Astrocyte (in vitro differentiated cells and primary cell): Measurements from ENCODE around the gene CD84. TPM values are rescaled to one million over a fixed set of nuclear protein-coding genes. Genes with fewer than 3 reads are reported as not detected.
"Not testable (repeated sequence)": the region's sequence is repeated elsewhere in the genome, so short reads cannot be mapped to it uniquely, and the experiment has no call there.

Experiments used
- DNase-seq: peaks from one replicate; pipeline ENCODE4 v3.0.0-alpha.2; 2010; ENCODE audit warnings: low read depth
- FAIRE-seq: peaks from 2 replicates; lab custom pipeline; 2011; peaks lifted over from hg19 to GRCh38; lab: Jason Lieb, UNC
- H2AFZ ChIP-seq: 2 replicates; pipeline ENCODE4 v1.6.0; 2012; ENCODE audit warnings: low read depth, low read length, inconsistent platforms
- H3K27ac ChIP-seq: 2 replicates; pipeline ENCODE4 v1.5.1; 2011; ENCODE audit warnings: low read depth, low read length, inconsistent platforms
- H3K27me3 ChIP-seq: 2 replicates; pipeline ENCODE4 v1.6.0; 2011; ENCODE audit warnings: low read length, inconsistent platforms; ENCODE audit not compliant: insufficient read depth
- H3K36me3 ChIP-seq: 2 replicates; pipeline ENCODE4 v1.5.1; 2011; ENCODE audit warnings: low read length, inconsistent platforms; ENCODE audit not compliant: insufficient read depth
- H3K4me1 ChIP-seq: 2 replicates; pipeline ENCODE4 v1.5.1; 2011; ENCODE audit warnings: low read length, inconsistent platforms; ENCODE audit not compliant: insufficient read depth
- H3K4me2 ChIP-seq: 2 replicates; pipeline ENCODE4 v1.6.0; 2012; ENCODE audit warnings: low read length, inconsistent platforms
- H3K4me3 ChIP-seq: 2 replicates; pipeline ENCODE4 v1.5.1; 2011; ENCODE audit warnings: low read depth, mild to moderate bottlenecking, low read length, inconsistent platforms; ENCODE audit not compliant: insufficient read depth
- H3K79me2 ChIP-seq: 2 replicates; pipeline ENCODE4 v1.6.0; 2012; ENCODE audit warnings: mild to moderate bottlenecking, low read length, inconsistent platforms; ENCODE audit not compliant: insufficient read depth
- H3K9ac ChIP-seq: 2 replicates; pipeline ENCODE4 v1.6.0; 2012; ENCODE audit warnings: mild to moderate bottlenecking, low read length, inconsistent platforms
- H3K9me3 ChIP-seq: 2 replicates; pipeline ENCODE4 v1.5.1; 2012; ENCODE audit warnings: low read depth, mild to moderate bottlenecking, low read length, inconsistent platforms; ENCODE audit not compliant: insufficient read depth
- H4K20me1 ChIP-seq: 2 replicates; pipeline ENCODE4 v1.6.0; 2012; ENCODE audit warnings: low read length, inconsistent platforms; ENCODE audit not compliant: insufficient read depth
- H3K27ac Mint-ChIP-seq: one replicate; pipeline ENCODE4 v1.8.0; 2021; ENCODE audit warnings: mild to moderate bottlenecking, mixed read lengths; ENCODE audit not compliant: unreplicated experiment
- H3K27me3 Mint-ChIP-seq: one replicate; pipeline ENCODE4 v1.8.0; 2021; ENCODE audit warnings: low read depth, mixed read lengths; ENCODE audit not compliant: unreplicated experiment
- H3K36me3 Mint-ChIP-seq: one replicate; pipeline ENCODE4 v1.8.0; 2021; ENCODE audit warnings: low read depth, mixed read lengths; ENCODE audit not compliant: unreplicated experiment
- H3K4me1 Mint-ChIP-seq: one replicate; pipeline ENCODE4 v1.8.0; 2021; ENCODE audit warnings: low read depth, mixed read lengths; ENCODE audit not compliant: unreplicated experiment
- H3K4me3 Mint-ChIP-seq: one replicate; pipeline ENCODE4 v1.8.0; 2021; ENCODE audit warnings: mild to moderate bottlenecking, moderate library complexity, mixed read lengths; ENCODE audit not compliant: unreplicated experiment
- H3K9me3 Mint-ChIP-seq: one replicate; pipeline ENCODE4 v1.8.0; 2021; ENCODE audit warnings: mild to moderate bottlenecking, mixed read lengths; ENCODE audit not compliant: unreplicated experiment
- EZH2 ChIP-seq: IDR thresholded peaks from 2 replicates; pipeline ENCODE4 v1.6.1; 2012; ENCODE audit warnings: mild to moderate bottlenecking, low read length, inconsistent platforms; ENCODE audit not compliant: insufficient read depth
- total RNA-seq: library from RNA; stranded (reverse); gene quantifications from 2 replicates; pipeline ENCODE4 v1.2.1, GENCODE V29; 2021
- TF ChIP-seq, protein P1 (sequence below): IDR thresholded peaks from 2 replicates; pipeline ENCODE4 v1.5.1; 2011; ENCODE audit warnings: low read depth, mild to moderate bottlenecking, inconsistent platforms, low read length, moderate library complexity; ENCODE audit not compliant: insufficient read depth

The CD84 gene
- total RNA-seq, 1 donor from 2014 or later, result not detected

GRCh38 chr1:160515908-160516307, 63.4 kb downstream of the CD84 start:
- not testable (repeated sequence) for H2AFZ ChIP-seq, H3K27me3 Mint-ChIP-seq, H4K20me1 ChIP-seq, H3K4me1 ChIP-seq, H3K27ac Mint-ChIP-seq, H3K4me3 ChIP-seq, H3K9me3 ChIP-seq, H3K4me3 Mint-ChIP-seq, H3K9me3 Mint-ChIP-seq, FAIRE-seq, DNase-seq, H3K79me2 ChIP-seq, H3K9ac ChIP-seq, H3K4me2 ChIP-seq, H3K36me3 Mint-ChIP-seq, H3K27ac ChIP-seq, H3K27me3 ChIP-seq, H3K36me3 ChIP-seq
- H3K4me1 Mint-ChIP-seq, result peaks cover 14% of the 10 kb centered on the region

DNA sequence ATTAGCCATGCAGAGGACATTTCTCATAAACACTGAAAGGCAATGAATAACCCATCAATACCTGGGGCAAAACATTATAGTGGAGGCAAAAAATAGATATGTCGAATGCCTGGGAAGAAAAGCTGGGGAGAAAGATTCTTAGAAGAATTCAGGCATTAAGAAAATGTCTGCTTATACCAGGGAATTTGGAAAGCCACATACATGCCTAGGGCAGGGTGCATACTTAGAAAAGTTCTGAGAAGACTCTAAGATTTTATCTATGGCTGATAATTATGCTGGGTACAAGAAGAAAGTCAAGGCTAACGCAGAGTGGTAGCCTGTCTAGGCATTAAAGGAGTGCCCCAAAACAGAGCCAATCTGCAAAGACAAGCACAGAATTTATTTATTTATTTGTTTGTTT, 74.6 kb downstream of the CD84 start:
- Mint-ChIP-seq H3K27me3 (peaks cover 13% of the 10 kb centered on the region), H3K4me3 (no peak overlapping the region), H3K9me3 (peaks cover 12% of the 10 kb centered on the region), H3K36me3 (no peaks in the 10 kb centered on the region), H3K4me1 (no peaks in the 10 kb centered on the region), H3K27ac (no peak overlapping the region)
- Histone ChIP-seq H3K27me3 (no peaks in the 10 kb centered on the region), H3K9ac (no peak overlapping the region), H3K27ac (no peak overlapping the region), H3K36me3 (no peaks in the 10 kb centered on the region), H3K4me2 (no peak overlapping the region), H3K9me3 (no peaks in the 10 kb centered on the region), H3K4me1 (no peaks in the 10 kb centered on the region), H2AFZ (no peak overlapping the region), H4K20me1 (no peaks in the 10 kb centered on the region), H3K79me2 (no peaks in the 10 kb centered on the region), H3K4me3 (no peak overlapping the region)
- no peak for FAIRE-seq
- DNase-seq, result no peak
- no peak for TF ChIP-seq EZH2
- TF ChIP-seq, protein P1, sequence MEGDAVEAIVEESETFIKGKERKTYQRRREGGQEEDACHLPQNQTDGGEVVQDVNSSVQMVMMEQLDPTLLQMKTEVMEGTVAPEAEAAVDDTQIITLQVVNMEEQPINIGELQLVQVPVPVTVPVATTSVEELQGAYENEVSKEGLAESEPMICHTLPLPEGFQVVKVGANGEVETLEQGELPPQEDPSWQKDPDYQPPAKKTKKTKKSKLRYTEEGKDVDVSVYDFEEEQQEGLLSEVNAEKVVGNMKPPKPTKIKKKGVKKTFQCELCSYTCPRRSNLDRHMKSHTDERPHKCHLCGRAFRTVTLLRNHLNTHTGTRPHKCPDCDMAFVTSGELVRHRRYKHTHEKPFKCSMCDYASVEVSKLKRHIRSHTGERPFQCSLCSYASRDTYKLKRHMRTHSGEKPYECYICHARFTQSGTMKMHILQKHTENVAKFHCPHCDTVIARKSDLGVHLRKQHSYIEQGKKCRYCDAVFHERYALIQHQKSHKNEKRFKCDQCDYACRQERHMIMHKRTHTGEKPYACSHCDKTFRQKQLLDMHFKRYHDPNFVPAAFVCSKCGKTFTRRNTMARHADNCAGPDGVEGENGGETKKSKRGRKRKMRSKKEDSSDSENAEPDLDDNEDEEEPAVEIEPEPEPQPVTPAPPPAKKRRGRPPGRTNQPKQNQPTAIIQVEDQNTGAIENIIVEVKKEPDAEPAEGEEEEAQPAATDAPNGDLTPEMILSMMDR, result no peak

GRCh38 chr1:160503087-160503486, 76.2 kb downstream of the CD84 start:
- Mint-ChIP-seq H3K4me1 (no peaks in the 10 kb centered on the region), H3K27me3 (peaks cover 13% of the 10 kb centered on the region), H3K9me3 (peaks cover 6% of the 10 kb centered on the region), H3K27ac (no peak overlapping the region), H3K4me3 (no peak overlapping the region), H3K36me3 (no peaks in the 10 kb centered on the region)
- Histone ChIP-seq H3K27me3 (no peaks in the 10 kb centered on the region), H3K79me2 (no peaks in the 10 kb centered on the region), H3K9me3 (no peaks in the 10 kb centered on the region), H3K4me3 (no peak overlapping the region), H3K27ac (no peak overlapping the region), H2AFZ (no peak overlapping the region), H3K9ac (no peak overlapping the region), H4K20me1 (no peaks in the 10 kb centered on the region), H3K4me2 (no peak overlapping the region), H3K36me3 (no peaks in the 10 kb centered on the region), H3K4me1 (no peaks in the 10 kb centered on the region)
- TF ChIP-seq EZH2, result no peak
- TF ChIP-seq, protein P1, result no peak
- FAIRE-seq (no peak), DNase-seq (no peak)
